HG02970 (cell line): ENCODE results near the gene COQ9.

Experiments
- ATAC-seq: cut with Tn5 transposase; IDR thresholded peaks from one replicate; pipeline ENCODE4 v1.9.1; 2021; ENCODE audit warnings: mild to moderate bottlenecking, moderate library complexity, moderate number of reproducible peaks; ENCODE audit not compliant: unreplicated experiment, low FRiP score

COQ9 gene

GRCh38 chr16:57471209-57471608 lies 23.9 kb downstream of the COQ9 start:
- ATAC-seq: no peak

- no peak for ATAC-seq
These were observed 24.8 kb downstream of the COQ9 start for GRCh38 chr16:57471852-57472664.

- no peak for ATAC-seq
These were observed 25.4 kb downstream of the COQ9 start for GRCh38 chr16:57472665-57473060.

- no peak for ATAC-seq
These were observed 26.0 kb downstream of the COQ9 start for GRCh38 chr16:57473176-57473840.

GRCh38 chr16:57473906-57474305 lies 26.6 kb downstream of the COQ9 start:
- no peak for ATAC-seq

GRCh38 chr16:57474671-57475661 lies 27.7 kb downstream of the COQ9 start:
- no peak for ATAC-seq

- ATAC-seq: peak; percentile 65
These were observed 28.5 kb downstream of the COQ9 start for GRCh38 chr16:57475711-57476339.

- ATAC-seq: no peak
These were observed 29.5 kb downstream of the COQ9 start for GRCh38 chr16:57476546-57477410.

- no peak for ATAC-seq
These were observed 30.4 kb downstream of the COQ9 start for GRCh38 chr16:57477531-57478202.

GRCh38 chr16:57478396-57479204 lies 31.3 kb downstream of the COQ9 start:
- no peak for ATAC-seq

GRCh38 chr16:57479205-57479975 lies 32.1 kb downstream of the COQ9 start:
- no peak for ATAC-seq

- ATAC-seq: no peak
These were observed 32.9 kb downstream of the COQ9 start for GRCh38 chr16:57479976-57480753.

GRCh38 chr16:57480754-57481230 lies 33.5 kb downstream of the COQ9 start:
- no peak for ATAC-seq

GRCh38 chr16:57481421-57481820 lies 34.1 kb downstream of the COQ9 start:
- ATAC-seq: no peak

- ATAC-seq: no peak
These were observed 35.7 kb downstream of the COQ9 start for GRCh38 chr16:57482845-57483545.
